BLaER1 (cell line): Measurements from ENCODE around the gene CLPX.
"Not testable (repeated sequence)": the region's sequence is repeated elsewhere in the genome, so short reads cannot be mapped to it uniquely, and the experiment has no call there.

Experiments used
- H3K27ac ChIP-seq: shearing (Covaris generic); formaldehyde crosslinking; 2 replicates; pipeline ENCODE4 v1.8.1; 2022
- H3K27me3 ChIP-seq: shearing (Covaris generic); formaldehyde crosslinking; 2 replicates; pipeline ENCODE4 v1.8.1; 2022
- H3K36me3 ChIP-seq: shearing (Covaris generic); formaldehyde crosslinking; 2 replicates; pipeline ENCODE4 v1.8.1; 2022
- H3K4me1 ChIP-seq: shearing (Covaris generic); formaldehyde crosslinking; 2 replicates; pipeline ENCODE4 v1.8.1; 2022
- H3K4me2 ChIP-seq: shearing (Covaris generic); formaldehyde crosslinking; 2 replicates; pipeline ENCODE4 v1.8.1; 2022
- H3K4me3 ChIP-seq: shearing (Covaris generic); formaldehyde crosslinking; 2 replicates; pipeline ENCODE4 v1.8.1; 2022
- H3K9ac ChIP-seq: shearing (Covaris generic); formaldehyde crosslinking; 2 replicates; pipeline ENCODE4 v1.8.1; 2022
- H3K9me3 ChIP-seq: shearing (Covaris generic); formaldehyde crosslinking; 2 replicates; pipeline ENCODE4 v1.8.1; 2022
- H4K20me1 ChIP-seq: shearing (Covaris generic); formaldehyde crosslinking; 2 replicates; pipeline ENCODE4 v1.8.1; 2022
- Cebpa-rat ChIP-seq: shearing (Covaris generic); IDR thresholded peaks from 2 replicates; pipeline ENCODE4 v1.8.1; 2022

Gene CLPX

GRCh38 chr15:65146438-65146837 is 38.7 kb downstream of the CLPX start:
- TF ChIP-seq Cebpa-rat, result no peak
- no peaks in the 10 kb centered on the region for H3K9me3 ChIP-seq

GRCh38 chr15:65138631-65139030 is 46.5 kb downstream of the CLPX start:
- H4K20me1 ChIP-seq, H3K9ac ChIP-seq, H3K27me3 ChIP-seq, H3K36me3 ChIP-seq, H3K4me2 ChIP-seq, H3K4me3 ChIP-seq, H3K27ac ChIP-seq, H3K4me1 ChIP-seq: not testable (repeated sequence)
- H3K9me3 ChIP-seq, result peaks cover 33% of the 10 kb centered on the region

More at GRCh38 chr15:65146438-65146837, 38.7 kb downstream of the CLPX start:
- no peak overlapping the region for H3K4me2 ChIP-seq
- H3K27ac ChIP-seq, result no peak overlapping the region
- H3K4me1 ChIP-seq, result no peaks in the 10 kb centered on the region
- no peak overlapping the region for H3K9ac ChIP-seq
- H3K4me3 ChIP-seq, result no peak overlapping the region
- H3K27me3 ChIP-seq, result no peaks in the 10 kb centered on the region
- no peaks in the 10 kb centered on the region for H4K20me1 ChIP-seq
- peaks cover 61% of the 10 kb centered on the region for H3K36me3 ChIP-seq

GRCh38 chr15:65137893-65138292 is 47.2 kb downstream of the CLPX start:
- not testable (repeated sequence) for H3K36me3 ChIP-seq, H3K27me3 ChIP-seq, H3K4me3 ChIP-seq, H3K9ac ChIP-seq, H3K4me1 ChIP-seq, H3K27ac ChIP-seq, H4K20me1 ChIP-seq, H3K4me2 ChIP-seq
- H3K9me3 ChIP-seq, result peaks cover 33% of the 10 kb centered on the region

- not testable (repeated sequence) for H3K4me2 ChIP-seq, H3K27me3 ChIP-seq
These were observed 48.1 kb downstream of the CLPX start for GRCh38 chr15:65137089-65137488.

GRCh38 chr15:65134538-65134937 is 50.6 kb downstream of the CLPX start:
- Histone ChIP-seq H3K4me2 (peak overlapping the region; percentile 97), H3K27ac (no peak overlapping the region), H3K27me3 (no peaks in the 10 kb centered on the region), H3K36me3 (peaks cover 21% of the 10 kb centered on the region), H3K9me3 (peaks cover 33% of the 10 kb centered on the region), H3K4me3 (peak overlapping the region; percentile 90), H4K20me1 (peaks cover 37% of the 10 kb centered on the region), H3K9ac (no peak overlapping the region), H3K4me1 (peaks cover 24% of the 10 kb centered on the region)
- TF ChIP-seq Cebpa-rat, result no peak

More at GRCh38 chr15:65137089-65137488, 48.1 kb downstream of the CLPX start:
- Histone ChIP-seq H3K9me3 (peaks cover 33% of the 10 kb centered on the region), H4K20me1 (peaks cover 13% of the 10 kb centered on the region), H3K4me1 (peaks cover 11% of the 10 kb centered on the region)
- not testable (repeated sequence) for H3K27ac ChIP-seq, H3K4me3 ChIP-seq, H3K36me3 ChIP-seq, H3K9ac ChIP-seq

GRCh38 chr15:65133548-65134200 is 51.5 kb downstream of the CLPX start, which contains the start of gene PDCD7:
Gene PDCD7, minus strand, starts transcription at chr15:65133808. Its CDS starts 27 bp downstream, at chr15:65133781.
- H3K27ac ChIP-seq, result peak within 1 kb of the TSS; percentile 85
- peaks cover 30% of the 10 kb centered on the region for H3K36me3 ChIP-seq
- no peak for TF ChIP-seq Cebpa-rat

GRCh38 chr15:65132878-65133547 is 52.1 kb downstream of the CLPX start:
- peak overlapping the region; percentile 97 for H3K4me2 ChIP-seq
- H4K20me1 ChIP-seq, result peaks cover 52% of the 10 kb centered on the region
- peaks cover 37% of the 10 kb centered on the region for H3K36me3 ChIP-seq
- peak overlapping the region; percentile 86 for H3K9ac ChIP-seq
- H3K9me3 ChIP-seq, result peaks cover 27% of the 10 kb centered on the region
- H3K4me3 ChIP-seq, result peak overlapping the region; percentile 90
- no peaks in the 10 kb centered on the region for H3K27me3 ChIP-seq
- H3K4me1 ChIP-seq, result peaks cover 24% of the 10 kb centered on the region
- peak overlapping the region; percentile 85 for H3K27ac ChIP-seq
- TF ChIP-seq Cebpa-rat, result no peak

More at GRCh38 chr15:65133548-65134200, 51.5 kb downstream of the CLPX start, which contains the start of gene PDCD7:
- H3K4me3 ChIP-seq, result peak within 1 kb of the TSS; percentile 90
- peaks cover 45% of the 10 kb centered on the region for H4K20me1 ChIP-seq
- peak within 1 kb of the TSS; percentile 86 for H3K9ac ChIP-seq
- H3K27me3 ChIP-seq, result no peaks in the 10 kb centered on the region
- H3K9me3 ChIP-seq, result peaks cover 33% of the 10 kb centered on the region
- H3K4me1 ChIP-seq, result peaks cover 24% of the 10 kb centered on the region
- peak within 1 kb of the TSS; percentile 97 for H3K4me2 ChIP-seq

- Histone ChIP-seq H3K9ac (no peak overlapping the region), H3K27me3 (no peaks in the 10 kb centered on the region), H3K27ac (no peak overlapping the region), H3K9me3 (peaks cover 6% of the 10 kb centered on the region), H3K4me2 (no peak overlapping the region), H3K4me3 (no peak overlapping the region), H3K36me3 (peaks cover 53% of the 10 kb centered on the region), H3K4me1 (peaks cover 24% of the 10 kb centered on the region), H4K20me1 (peaks cover 66% of the 10 kb centered on the region)
- no peak for TF ChIP-seq Cebpa-rat
These were observed 54.2 kb downstream of the CLPX start for GRCh38 chr15:65130941-65131340.

GRCh38 chr15:65115542-65115941 is 69.6 kb downstream of the CLPX start:
- no peaks in the 10 kb centered on the region for H3K27me3 ChIP-seq
- no peaks in the 10 kb centered on the region for H3K9me3 ChIP-seq
- H3K4me1 ChIP-seq, result no peaks in the 10 kb centered on the region
- no peak overlapping the region for H3K27ac ChIP-seq
- no peak for TF ChIP-seq Cebpa-rat
- no peak overlapping the region for H3K4me3 ChIP-seq
- peaks cover 25% of the 10 kb centered on the region for H4K20me1 ChIP-seq
- no peak overlapping the region for H3K4me2 ChIP-seq
- peaks cover 100% of the 10 kb centered on the region for H3K36me3 ChIP-seq
- H3K9ac ChIP-seq, result no peak overlapping the region

GRCh38 chr15:65115086-65115485 is 70.1 kb downstream of the CLPX start, which contains the start of gene UBAP1L:
Gene UBAP1L, minus strand, starts transcription at chr15:65115200. Its CDS starts 8,985 bp downstream, at chr15:65106215.
- H3K4me1 ChIP-seq, result no peaks in the 10 kb centered on the region
- H3K4me3 ChIP-seq, result no peak within 1 kb of the TSS
- peaks cover 96% of the 10 kb centered on the region for H3K36me3 ChIP-seq
- no peaks in the 10 kb centered on the region for H3K27me3 ChIP-seq
- H3K27ac ChIP-seq, result no peak within 1 kb of the TSS
- no peak for TF ChIP-seq Cebpa-rat
- H3K9me3 ChIP-seq, result no peaks in the 10 kb centered on the region
- no peak within 1 kb of the TSS for H3K4me2 ChIP-seq
- H4K20me1 ChIP-seq, result peaks cover 20% of the 10 kb centered on the region; the same call in 1 of the 2 replicates
- no peak within 1 kb of the TSS for H3K9ac ChIP-seq
